Measurements from ENCODE around the gene PODNL1.
A peak's percentile ranks its signal among the peaks of the same experiment; 100 is the strongest.

PODNL1 gene, protein sequence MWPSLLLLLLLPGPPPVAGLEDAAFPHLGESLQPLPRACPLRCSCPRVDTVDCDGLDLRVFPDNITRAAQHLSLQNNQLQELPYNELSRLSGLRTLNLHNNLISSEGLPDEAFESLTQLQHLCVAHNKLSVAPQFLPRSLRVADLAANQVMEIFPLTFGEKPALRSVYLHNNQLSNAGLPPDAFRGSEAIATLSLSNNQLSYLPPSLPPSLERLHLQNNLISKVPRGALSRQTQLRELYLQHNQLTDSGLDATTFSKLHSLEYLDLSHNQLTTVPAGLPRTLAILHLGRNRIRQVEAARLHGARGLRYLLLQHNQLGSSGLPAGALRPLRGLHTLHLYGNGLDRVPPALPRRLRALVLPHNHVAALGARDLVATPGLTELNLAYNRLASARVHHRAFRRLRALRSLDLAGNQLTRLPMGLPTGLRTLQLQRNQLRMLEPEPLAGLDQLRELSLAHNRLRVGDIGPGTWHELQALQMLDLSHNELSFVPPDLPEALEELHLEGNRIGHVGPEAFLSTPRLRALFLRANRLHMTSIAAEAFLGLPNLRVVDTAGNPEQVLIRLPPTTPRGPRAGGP

DNA sequence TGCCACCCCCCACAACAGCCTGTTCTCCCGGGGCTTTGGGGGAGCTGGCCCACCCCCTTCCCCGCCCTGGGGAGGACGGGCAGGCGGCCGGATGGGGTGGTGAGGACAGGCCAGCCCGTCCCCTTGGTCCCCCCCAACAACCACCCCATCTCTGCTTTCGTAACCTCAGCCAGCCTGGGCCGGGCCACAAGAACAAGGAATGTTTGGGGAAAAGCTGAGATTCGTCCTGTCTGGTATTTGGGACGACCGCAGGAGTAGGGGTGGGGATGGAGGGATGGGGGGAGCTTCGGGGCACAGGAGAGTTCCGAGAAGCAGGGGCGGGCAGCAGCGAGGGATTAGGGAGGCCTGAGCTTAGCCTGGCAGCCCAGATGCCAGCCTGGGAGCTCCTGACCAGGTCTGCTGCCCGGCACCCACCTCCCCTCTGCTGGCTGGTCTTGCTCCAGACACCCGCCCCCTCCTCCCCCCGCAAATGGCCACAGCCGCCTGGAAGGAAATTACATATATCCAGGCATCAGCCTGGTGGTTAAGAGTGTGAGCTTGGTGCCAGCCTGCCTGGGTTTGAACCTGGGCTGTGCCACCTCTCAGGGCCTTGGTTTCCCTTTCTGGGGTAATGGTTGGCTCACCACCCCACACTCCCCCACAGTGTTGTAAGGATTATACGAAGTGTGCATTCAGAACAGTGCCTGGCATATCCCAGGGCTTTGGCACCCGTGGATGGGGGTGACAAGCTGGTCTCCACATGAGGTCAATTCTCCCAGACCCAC is at the start of gene PODNL1:
PODNL1 (minus strand) TSS at position 117 of the 764 bp plus-strand sequence. CDS start 236 bp downstream, outside the sequence.
- DNase-seq (ENCODE audit: low read depth in 1 of 2, low spot score in 1 of 2): no peak
- in situ Hi-C loops (cut with HindIII; ENCODE audit: low pct_unique_long_range_greater_than_20kb, low sequenced_read_pairs): no loop called here
- no peak for TF ChIP-seq JUND (IDR thresholded peaks at IDR 0.05; ENCODE audit: low read depth)

GRCh38 chr19:13987101-13987890 is 49.1 kb upstream of the PODNL1 start:
- peak in 1 of 2 experiments; percentile 28 for DNase-seq (ENCODE audit: low read depth in 1 of 2, low spot score in 1 of 2)
- no peak for TF ChIP-seq JUND (IDR thresholded peaks at IDR 0.05; ENCODE audit: low read depth)
- in situ Hi-C loops (cut with HindIII; ENCODE audit: low pct_unique_long_range_greater_than_20kb, low sequenced_read_pairs): no loop called here

GRCh38 chr19:13986348-13986904 is 48.2 kb upstream of the PODNL1 start:
- no peak for DNase-seq (ENCODE audit: low read depth in 1 of 2, low spot score in 1 of 2)
- in situ Hi-C loops (cut with HindIII; ENCODE audit: low pct_unique_long_range_greater_than_20kb, low sequenced_read_pairs): no loop called here
- no peak for TF ChIP-seq JUND (IDR thresholded peaks at IDR 0.05; ENCODE audit: low read depth)

DNA sequence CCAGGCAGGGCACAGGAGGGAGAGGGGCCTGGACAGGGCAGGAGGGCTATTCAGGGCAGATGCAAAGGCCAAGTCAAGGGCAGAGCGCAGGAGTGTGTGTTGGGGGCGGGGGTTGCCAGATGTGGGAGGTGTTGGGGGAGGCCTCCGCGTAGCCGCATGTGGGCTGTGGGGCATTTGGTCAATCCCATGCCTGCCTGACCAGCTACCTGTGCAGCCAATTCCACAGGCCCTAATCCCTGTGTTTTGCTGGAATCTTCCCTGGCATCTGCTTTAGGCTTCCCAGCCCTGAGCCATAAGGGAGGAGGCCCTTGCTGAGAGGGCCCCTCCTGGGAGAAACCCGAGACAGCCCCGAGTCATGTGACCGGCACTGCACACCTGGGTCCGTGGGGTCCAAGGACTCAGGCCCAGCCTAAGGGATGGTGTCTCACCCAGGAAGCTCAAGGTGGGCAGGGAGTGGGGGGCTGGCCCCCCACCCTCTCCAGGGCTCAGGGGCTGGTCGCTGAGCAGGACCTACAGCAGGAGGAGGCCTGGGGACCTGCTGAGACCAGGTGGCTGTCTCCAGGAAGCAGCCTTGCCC is 47.6 kb upstream of the PODNL1 start:
- DNase-seq (ENCODE audit: low read depth in 1 of 2, low spot score in 1 of 2): no peak
- no peak for TF ChIP-seq JUND (IDR thresholded peaks at IDR 0.05; ENCODE audit: low read depth)
- in situ Hi-C loops (cut with HindIII; ENCODE audit: low pct_unique_long_range_greater_than_20kb, low sequenced_read_pairs): no loop called here

DNA sequence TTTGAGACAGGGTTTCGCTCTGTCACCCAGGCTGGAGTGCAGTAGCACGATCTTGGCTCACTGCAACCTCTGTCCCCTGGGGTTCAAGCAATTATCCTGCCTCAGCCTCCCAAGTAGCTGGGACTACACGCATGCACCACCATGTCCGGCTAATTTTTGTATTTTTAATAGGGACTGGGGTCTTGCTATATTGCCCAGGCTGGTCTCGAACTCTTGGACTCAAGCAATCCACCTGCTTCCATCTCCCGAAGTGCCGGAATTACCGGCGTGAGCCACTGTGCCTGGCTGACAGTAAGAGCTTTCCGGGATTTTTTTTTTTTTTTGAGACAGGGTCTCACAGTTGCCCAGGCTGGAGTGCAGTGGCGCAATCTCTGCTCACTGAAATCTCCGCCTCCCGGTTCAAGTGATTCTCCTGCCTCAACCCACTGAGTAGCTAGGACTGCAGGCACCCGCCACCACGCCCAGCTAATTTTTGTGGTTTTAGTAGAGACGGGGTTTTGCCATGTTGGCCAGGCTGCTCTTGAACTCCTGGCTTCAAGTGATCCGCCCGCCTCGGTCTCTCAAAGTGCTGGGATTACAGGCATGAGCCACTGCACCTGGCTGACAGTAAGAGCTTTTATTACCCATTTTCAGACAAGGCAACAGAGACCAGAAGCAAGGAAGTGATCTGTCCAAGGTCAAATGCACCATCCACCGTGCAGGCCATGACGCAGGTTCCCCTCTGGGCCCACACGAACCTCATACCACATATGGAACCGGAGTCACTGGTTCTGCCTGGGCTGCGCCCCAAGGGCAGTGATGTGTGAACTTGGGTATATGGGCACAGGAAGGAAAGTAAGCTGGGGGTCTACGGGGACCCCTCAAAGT is 46.9 kb upstream of the PODNL1 start:
- in situ Hi-C loops (cut with HindIII; ENCODE audit: low pct_unique_long_range_greater_than_20kb, low sequenced_read_pairs): no loop called here
- no peak for TF ChIP-seq JUND (IDR thresholded peaks at IDR 0.05; ENCODE audit: low read depth)
- no peak for DNase-seq (ENCODE audit: low read depth in 1 of 2, low spot score in 1 of 2)

DNA sequence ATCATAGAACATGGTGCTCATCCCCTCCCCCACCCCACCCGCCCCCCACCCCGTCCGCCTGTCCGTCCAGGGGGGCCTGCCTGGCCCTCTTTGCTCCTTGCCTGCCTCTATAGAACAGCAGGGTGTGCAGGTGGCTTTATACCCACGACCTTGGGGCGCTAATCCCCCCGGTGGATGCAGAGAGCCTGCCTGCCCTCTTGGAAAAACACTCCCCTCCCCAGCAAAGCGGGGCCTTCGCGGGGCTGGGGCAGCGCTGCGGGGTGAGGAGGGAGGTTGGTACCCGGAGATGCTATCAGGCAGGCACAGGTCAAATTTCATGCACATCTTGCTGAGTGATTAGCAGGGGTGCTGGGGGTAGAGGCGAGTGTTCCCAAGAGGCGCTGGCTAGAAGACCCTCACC is 46.0 kb upstream of the PODNL1 start:
- TF ChIP-seq JUND (IDR thresholded peaks at IDR 0.05; ENCODE audit: low read depth): no peak
- no peak for DNase-seq (ENCODE audit: low read depth in 1 of 2, low spot score in 1 of 2)
- in situ Hi-C loops (cut with HindIII; ENCODE audit: low pct_unique_long_range_greater_than_20kb, low sequenced_read_pairs): no loop called here

- no peak for TF ChIP-seq JUND (IDR thresholded peaks at IDR 0.05; ENCODE audit: low read depth)
- no peak for DNase-seq (ENCODE audit: low read depth in 1 of 2, low spot score in 1 of 2)
- in situ Hi-C loops (cut with HindIII; ENCODE audit: low pct_unique_long_range_greater_than_20kb, low sequenced_read_pairs): no loop called here
These were observed 45.1 kb upstream of the PODNL1 start for GRCh38 chr19:13983213-13983889.

GRCh38 chr19:13982773-13983172 is 44.6 kb upstream of the PODNL1 start:
- no peak for TF ChIP-seq JUND (IDR thresholded peaks at IDR 0.05; ENCODE audit: low read depth)
- no peak for DNase-seq (ENCODE audit: low read depth in 1 of 2, low spot score in 1 of 2)
- in situ Hi-C loops (cut with HindIII; ENCODE audit: low pct_unique_long_range_greater_than_20kb, low sequenced_read_pairs): no loop called here

- no peak for DNase-seq (ENCODE audit: low read depth in 1 of 2, low spot score in 1 of 2)
- in situ Hi-C loops (cut with HindIII; ENCODE audit: low pct_unique_long_range_greater_than_20kb, low sequenced_read_pairs): no loop called here
- TF ChIP-seq JUND (IDR thresholded peaks at IDR 0.05; ENCODE audit: low read depth): no peak
These were observed 43.8 kb upstream of the PODNL1 start for GRCh38 chr19:13981988-13982501.

DNA sequence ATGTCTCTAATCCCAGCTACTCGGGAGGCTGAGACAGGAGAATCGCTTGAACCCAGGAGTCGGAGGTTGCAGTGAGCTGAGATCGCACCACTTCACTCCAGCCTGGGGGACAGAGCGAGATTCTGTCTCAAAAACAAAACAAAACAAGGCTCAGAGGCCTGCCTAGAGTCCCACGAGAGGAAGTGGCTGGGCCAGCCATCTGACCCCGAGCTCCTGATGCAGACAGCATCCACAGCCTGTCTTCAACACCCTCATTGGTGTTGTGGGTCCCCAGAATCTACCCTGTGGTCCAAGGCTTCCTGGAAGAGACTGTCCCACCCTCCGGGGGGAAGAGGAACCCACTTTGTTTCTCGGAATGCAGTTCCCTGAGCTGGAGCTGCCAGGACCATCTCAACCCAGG is 43.2 kb upstream of the PODNL1 start:
- DNase-seq (ENCODE audit: low read depth in 1 of 2, low spot score in 1 of 2): no peak
- in situ Hi-C loops (cut with HindIII; ENCODE audit: low pct_unique_long_range_greater_than_20kb, low sequenced_read_pairs): no loop called here
- TF ChIP-seq JUND (IDR thresholded peaks at IDR 0.05; ENCODE audit: low read depth): no peak
